ENCODE data around the gene MUC20. TPM values are rescaled to one million over a fixed set of nuclear protein-coding genes. Genes with fewer than 3 reads are reported as not detected.

Gene MUC20
- total and polyA plus RNA-seq, 2 of the 13 experiments (the other 11 are each of a cell fraction or from before 2014, with no cell fraction given): 0.24 to 0.83 TPM

- DNase-seq (ENCODE audit: low spot score) (no peak), FAIRE-seq (no peak), ATAC-seq (no peak; the same call in 2 of the 3 replicates)
- Histone ChIP-seq H4K20me1 (ENCODE audit: insufficient read depth, low read length) (no peaks in the 10 kb centered on the region), H3K27me3 (ENCODE audit: control insufficient read depth in 1 of 2, insufficient read depth in 2 of 2, low read length in 2 of 2) (no peaks in the 10 kb centered on the region), H2AFZ (ENCODE audit: low read length) (no peak overlapping the region), H3K79me2 (ENCODE audit: insufficient read depth, low read length) (no peaks in the 10 kb centered on the region), H3K4me2 (ENCODE audit: low read depth, low read length) (no peak overlapping the region), H3K4me3 (replicated peaks in 1 of 3; ENCODE audit: insufficient read depth in 1 of 3, low read depth in 2 of 3, low read length in 3 of 3) (no peak overlapping the region), H3K9ac (ENCODE audit: insufficient read depth, low read depth, low read length) (no peak overlapping the region), H3K36me3 (replicated peaks in 1 of 2; ENCODE audit: control insufficient read depth in 1 of 2, insufficient read depth in 2 of 2, low read length in 2 of 2) (no peaks in the 10 kb centered on the region), H3K4me1 (ENCODE audit: insufficient read depth, low read length) (no peaks in the 10 kb centered on the region), H3K27ac (ENCODE audit: extremely low read length, insufficient read depth, low read length) (no peak overlapping the region), H3K9me3 (ENCODE audit: low read length) (no peaks in the 10 kb centered on the region)
- ChIA-PET CTCF (ENCODE audit: low intra/inter-chr PET ratio, low total read pairs) (no interaction called here), POLR2A (no interaction called here)
- intact Hi-C loops (cut with micrococcal nuclease; ENCODE audit: unreplicated experiment): no loop called here
- WGBS (ENCODE audit: low lambda C conversion rate): 77% methylated on average over 6 of the region's 6 CpGs
- BruUV-seq (replicated peaks): no TSS peak
- TF ChIP-seq, protein P1, sequence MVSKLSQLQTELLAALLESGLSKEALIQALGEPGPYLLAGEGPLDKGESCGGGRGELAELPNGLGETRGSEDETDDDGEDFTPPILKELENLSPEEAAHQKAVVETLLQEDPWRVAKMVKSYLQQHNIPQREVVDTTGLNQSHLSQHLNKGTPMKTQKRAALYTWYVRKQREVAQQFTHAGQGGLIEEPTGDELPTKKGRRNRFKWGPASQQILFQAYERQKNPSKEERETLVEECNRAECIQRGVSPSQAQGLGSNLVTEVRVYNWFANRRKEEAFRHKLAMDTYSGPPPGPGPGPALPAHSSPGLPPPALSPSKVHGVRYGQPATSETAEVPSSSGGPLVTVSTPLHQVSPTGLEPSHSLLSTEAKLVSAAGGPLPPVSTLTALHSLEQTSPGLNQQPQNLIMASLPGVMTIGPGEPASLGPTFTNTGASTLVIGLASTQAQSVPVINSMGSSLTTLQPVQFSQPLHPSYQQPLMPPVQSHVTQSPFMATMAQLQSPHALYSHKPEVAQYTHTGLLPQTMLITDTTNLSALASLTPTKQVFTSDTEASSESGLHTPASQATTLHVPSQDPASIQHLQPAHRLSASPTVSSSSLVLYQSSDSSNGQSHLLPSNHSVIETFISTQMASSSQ (IDR thresholded peaks at IDR 0.05; ENCODE audit: low read depth): no peak
- TF ChIP-seq, protein P1 (CRISPR knock-in tag; IDR thresholded peaks at IDR 0.05; ENCODE audit: borderline replicate concordance): no peak
- 0 out of 2 replicates have a peak, but pooled peaks have one; percentile 10 for TF ChIP-seq HCFC1 (IDR thresholded peaks at IDR 0.05; ENCODE audit: low read depth, low read length)
- in situ Hi-C loops (cut with HindIII; ENCODE audit: extremely low pct_ligation_motif_present, low pct_unique_long_range_greater_than_20kb): no loop called here
Measured at GRCh38 chr3:195708061-195708460, 12.7 kb upstream of the MUC20 start.

Data from HepG2 (cell line).